ENCODE results near the gene KRT3.

KRT3 gene

GRCh38 chr12:52772188-52772587 is 23.7 kb downstream of the KRT3 start:
- no peak for TF ChIP-seq EZH2 (IDR thresholded peaks at IDR 0.05; ENCODE audit: borderline replicate concordance, low read depth, low read length, severe bottlenecking)
- no peak for TF ChIP-seq CTCF (IDR thresholded peaks at IDR 0.05; ENCODE audit: borderline replicate concordance, extremely low read depth, low read length, poor library complexity, severe bottlenecking)
- no peaks in the 10 kb centered on the region for H3K4me1 ChIP-seq (ENCODE audit: insufficient read depth, low read length)
- no peaks in the 10 kb centered on the region for H3K9me3 ChIP-seq (ENCODE audit: insufficient read depth, low read length, severe bottlenecking)
- no peak overlapping the region for H3K4me3 ChIP-seq (ENCODE audit: low read depth in 1 of 2, low read length in 2 of 2)
- H4K20me1 ChIP-seq (ENCODE audit: insufficient read depth, low read length), result 0 out of 2 replicates have a peak, but pooled peaks cover 2% of the 10 kb centered on the region
- H3K79me2 ChIP-seq (ENCODE audit: insufficient read depth, low read length), result no peaks in the 10 kb centered on the region
- H3K36me3 ChIP-seq (ENCODE audit: insufficient read depth, low read length), result no peaks in the 10 kb centered on the region
- no peak overlapping the region for H2AFZ ChIP-seq (ENCODE audit: low read depth, low read length)
- H3K27ac ChIP-seq (ENCODE audit: low read length), result no peak overlapping the region
- no peak for ATAC-seq (ENCODE audit: insufficient read depth, low read depth)
- H3K4me2 ChIP-seq (ENCODE audit: insufficient read depth, low read length), result no peak overlapping the region
- H3K9ac ChIP-seq (ENCODE audit: low read depth, low read length), result no peak overlapping the region
- no peak for DNase-seq
- peaks cover 24% of the 10 kb centered on the region for H3K27me3 ChIP-seq (ENCODE audit: insufficient read depth, low read length, poor library complexity)

GRCh38 chr12:52771505-52771904 is 24.4 kb downstream of the KRT3 start:
- H3K27me3 ChIP-seq (ENCODE audit: insufficient read depth, low read length, poor library complexity), result peaks cover 30% of the 10 kb centered on the region
- no peak overlapping the region for H3K4me3 ChIP-seq (ENCODE audit: low read depth in 1 of 2, low read length in 2 of 2)
- H3K79me2 ChIP-seq (ENCODE audit: insufficient read depth, low read length), result no peaks in the 10 kb centered on the region

GRCh38 chr12:52771088-52771487 is 24.8 kb downstream of the KRT3 start:
- peaks cover 29% of the 10 kb centered on the region for H3K27me3 ChIP-seq (ENCODE audit: insufficient read depth, low read length, poor library complexity)
- no peaks in the 10 kb centered on the region for H3K4me1 ChIP-seq (ENCODE audit: insufficient read depth, low read length)
- H3K9me3 ChIP-seq (ENCODE audit: insufficient read depth, low read length, severe bottlenecking), result no peaks in the 10 kb centered on the region
- no peak for ATAC-seq (ENCODE audit: insufficient read depth, low read depth)
- no peak overlapping the region for H3K4me2 ChIP-seq (ENCODE audit: insufficient read depth, low read length)
- DNase-seq, result no peak
- 0 out of 2 replicates have a peak, but pooled peaks cover 2% of the 10 kb centered on the region for H4K20me1 ChIP-seq (ENCODE audit: insufficient read depth, low read length)
- no peak overlapping the region for H2AFZ ChIP-seq (ENCODE audit: low read depth, low read length)
- no peaks in the 10 kb centered on the region for H3K79me2 ChIP-seq (ENCODE audit: insufficient read depth, low read length)
- H3K36me3 ChIP-seq (ENCODE audit: insufficient read depth, low read length), result no peaks in the 10 kb centered on the region
- no peak overlapping the region for H3K9ac ChIP-seq (ENCODE audit: low read depth, low read length)
- TF ChIP-seq EZH2 (IDR thresholded peaks at IDR 0.05; ENCODE audit: borderline replicate concordance, low read depth, low read length, severe bottlenecking) (no peak), CTCF (IDR thresholded peaks at IDR 0.05; ENCODE audit: borderline replicate concordance, extremely low read depth, low read length, poor library complexity, severe bottlenecking) (no peak)
- no peak overlapping the region for H3K27ac ChIP-seq (ENCODE audit: low read length)
- no peak overlapping the region for H3K4me3 ChIP-seq (ENCODE audit: low read depth in 1 of 2, low read length in 2 of 2)

More at GRCh38 chr12:52771505-52771904, 24.4 kb downstream of the KRT3 start:
- DNase-seq (no peak), ATAC-seq (ENCODE audit: insufficient read depth, low read depth) (no peak)
- Histone ChIP-seq H3K4me2 (ENCODE audit: insufficient read depth, low read length) (no peak overlapping the region), H3K9me3 (ENCODE audit: insufficient read depth, low read length, severe bottlenecking) (no peaks in the 10 kb centered on the region), H3K36me3 (ENCODE audit: insufficient read depth, low read length) (no peaks in the 10 kb centered on the region), H3K9ac (ENCODE audit: low read depth, low read length) (no peak overlapping the region), H2AFZ (ENCODE audit: low read depth, low read length) (no peak overlapping the region), H3K27ac (ENCODE audit: low read length) (no peak overlapping the region), H3K4me1 (ENCODE audit: insufficient read depth, low read length) (no peaks in the 10 kb centered on the region), H4K20me1 (ENCODE audit: insufficient read depth, low read length) (0 out of 2 replicates have a peak, but pooled peaks cover 2% of the 10 kb centered on the region)
- TF ChIP-seq EZH2 (IDR thresholded peaks at IDR 0.05; ENCODE audit: borderline replicate concordance, low read depth, low read length, severe bottlenecking) (no peak), CTCF (IDR thresholded peaks at IDR 0.05; ENCODE audit: borderline replicate concordance, extremely low read depth, low read length, poor library complexity, severe bottlenecking) (no peak)

GRCh38 chr12:52769946-52770345 is 26.0 kb downstream of the KRT3 start:
- Histone ChIP-seq H4K20me1 (ENCODE audit: insufficient read depth, low read length) (0 out of 2 replicates have a peak, but pooled peaks cover 2% of the 10 kb centered on the region), H2AFZ (ENCODE audit: low read depth, low read length) (no peak overlapping the region), H3K27ac (ENCODE audit: low read length) (no peak overlapping the region), H3K9me3 (ENCODE audit: insufficient read depth, low read length, severe bottlenecking) (no peaks in the 10 kb centered on the region), H3K9ac (ENCODE audit: low read depth, low read length) (no peak overlapping the region), H3K27me3 (ENCODE audit: insufficient read depth, low read length, poor library complexity) (peaks cover 24% of the 10 kb centered on the region), H3K36me3 (ENCODE audit: insufficient read depth, low read length) (no peaks in the 10 kb centered on the region), H3K4me3 (ENCODE audit: low read depth in 1 of 2, low read length in 2 of 2) (no peak overlapping the region), H3K4me2 (ENCODE audit: insufficient read depth, low read length) (no peak overlapping the region), H3K79me2 (ENCODE audit: insufficient read depth, low read length) (no peaks in the 10 kb centered on the region), H3K4me1 (ENCODE audit: insufficient read depth, low read length) (no peaks in the 10 kb centered on the region)
- DNase-seq (no peak), ATAC-seq (ENCODE audit: insufficient read depth, low read depth) (no peak)
- no peak for TF ChIP-seq CTCF (IDR thresholded peaks at IDR 0.05; ENCODE audit: borderline replicate concordance, extremely low read depth, low read length, poor library complexity, severe bottlenecking)
